H1 (cell line): Measurements from ENCODE around the gene MPP2. TPM values are rescaled to one million over a fixed set of nuclear protein-coding genes. Genes with fewer than 3 reads are reported as not detected.

Source experiments
- CTCF ChIA-PET: fragments of 300-600 bp; sonication (Branson Sonifier 250); formaldehyde crosslinking; loops from one replicate; lab custom pipeline; 2021; ENCODE audit not compliant: partially characterized antibody; lab: Charles Lee
- POLR2A ChIA-PET: fragments of 300-600 bp; sonication (Branson Sonifier 250); formaldehyde crosslinking; loops from one replicate; lab custom pipeline; 2021; ENCODE audit warnings: inconsistent platforms; ENCODE audit not compliant: partially characterized antibody; lab: Charles Lee
- DNase-seq, 2 experiments: peaks; one replicate each; pipeline versions ENCODE4 v3.0.0 to v3.0.0-alpha.2; 2010 to 2022; ENCODE audit warnings: low spot score in 2 of 2, low read depth in 1 of 2, mixed read lengths in 1 of 2
- FAIRE-seq: peaks from 2 replicates; lab custom pipeline; 2011; peaks lifted over from hg19 to GRCh38; lab: Jason Lieb, UNC
- H2AFZ ChIP-seq: 2 replicates; pipeline ENCODE4 v1.8.1; 2012; ENCODE audit warnings: low read length, inconsistent platforms
- H2AK5ac ChIP-seq: 2 replicates; pipeline ENCODE4 v1.6.1; 2013; ENCODE audit warnings: low read depth, low read length
- H2BK120ac ChIP-seq: replicated peaks from 2 replicates; pipeline ENCODE3; 2013; ENCODE audit warnings: low read depth, low read length, inconsistent platforms
- H2BK12ac ChIP-seq: 2 replicates; pipeline ENCODE4 v1.6.1; 2013; ENCODE audit warnings: low read depth, low read length
- H2BK15ac ChIP-seq: 2 replicates; pipeline ENCODE4 v1.6.1; 2013; ENCODE audit warnings: low read length
- H2BK20ac ChIP-seq: 2 replicates; pipeline ENCODE4 v1.6.1; 2013; ENCODE audit warnings: low read length
- H2BK5ac ChIP-seq: 2 replicates; pipeline ENCODE4 v1.6.1; 2013; ENCODE audit warnings: low read depth, low read length
- H3K14ac ChIP-seq: 2 replicates; pipeline ENCODE4 v1.6.1; 2013; ENCODE audit warnings: inconsistent platforms; ENCODE audit not compliant: insufficient read length
- H3K18ac ChIP-seq: 2 replicates; pipeline ENCODE4 v1.6.1; 2013; ENCODE audit warnings: low read length; ENCODE audit errors: extremely low read depth
- H3K23ac ChIP-seq: 2 replicates; pipeline ENCODE4 v1.6.1; 2013; ENCODE audit warnings: inconsistent platforms; ENCODE audit not compliant: insufficient read length
- H3K23me2 ChIP-seq: 2 replicates; pipeline ENCODE4 v1.6.1; 2013; ENCODE audit warnings: low read depth, low read length
- H3K27ac ChIP-seq: 2 replicates; pipeline ENCODE4 v1.6.1; 2011; ENCODE audit warnings: low read depth, low read length, inconsistent platforms
- H3K27me3 ChIP-seq, 4 experiments: replicated peaks in 1 of 4; 1 replicate in 1 of 4; 2 replicates in 3 of 4; pipeline versions ENCODE4 v1.6.1 to v1.8.1; 2011 to 2013; ENCODE audit warnings: low read length in 3 of 4, mild to moderate bottlenecking in 3 of 4, inconsistent platforms in 2 of 4, mixed read lengths in 2 of 4, moderate library complexity in 1 of 4; ENCODE audit not compliant: control insufficient read depth in 3 of 4, insufficient read depth in 3 of 4; ENCODE audit errors: extremely low read depth in 1 of 4
- H3K36me3 ChIP-seq, 4 experiments: 2 replicates each; pipeline versions ENCODE4 v1.6.1 to v1.8.1; 2011 to 2013; ENCODE audit warnings: mild to moderate bottlenecking in 4 of 4, low read length in 3 of 4, moderate library complexity in 2 of 4, control low read depth in 1 of 4, inconsistent platforms in 1 of 4; ENCODE audit not compliant: insufficient read depth in 4 of 4, control insufficient read depth in 2 of 4
- H3K4ac ChIP-seq: replicated peaks from 2 replicates; pipeline ENCODE3; 2013; ENCODE audit warnings: low read length, low read depth, mixed read lengths, inconsistent platforms; ENCODE audit not compliant: insufficient read length
- H3K4me1 ChIP-seq, 4 experiments: replicated peaks in 1 of 4; 1 replicate in 1 of 4; 2 replicates in 3 of 4; pipeline versions ENCODE4 v1.6.1 to v1.8.1; 2011 to 2013; ENCODE audit warnings: low read length in 3 of 4, inconsistent platforms in 2 of 4, mixed read lengths in 1 of 4; ENCODE audit not compliant: insufficient read depth in 4 of 4, control insufficient read depth in 3 of 4
- H3K4me2 ChIP-seq, 2 experiments: 2 replicates each; pipeline versions ENCODE4 v1.6.1 to v1.8.1; 2011 to 2013; ENCODE audit warnings: low read depth in 2 of 2, low read length in 2 of 2, control low read depth in 1 of 2, inconsistent platforms in 1 of 2, mild to moderate bottlenecking in 1 of 2; ENCODE audit not compliant: insufficient read depth in 1 of 2
- H3K4me3 ChIP-seq, 4 experiments: fragments of 200-600, 300-600 bp in 1 of 4; sonication (generic), shearing (Covaris generic), sonication (Bioruptor Twin) in 1 of 4; 2 replicates each; pipeline versions ENCODE4 v1.5.1 to v1.8.1; 2011 to 2016; ENCODE audit warnings: low read length in 4 of 4, low read depth in 3 of 4, control low read depth in 2 of 4, inconsistent platforms in 2 of 4, mild to moderate bottlenecking in 2 of 4, mixed read lengths in 1 of 4, moderate library complexity in 1 of 4; ENCODE audit not compliant: insufficient read depth in 2 of 4; ENCODE audit errors: extremely low read depth in 1 of 4
- H3K56ac ChIP-seq: replicated peaks from 2 replicates; pipeline ENCODE3; 2013; ENCODE audit warnings: low read depth, mild to moderate bottlenecking, mixed read lengths, low read length, inconsistent platforms; ENCODE audit not compliant: insufficient read length
- H3K79me1 ChIP-seq: 2 replicates; pipeline ENCODE4 v1.6.1; 2013; ENCODE audit warnings: low read depth, low read length, control low read depth
- H3K79me2 ChIP-seq, 2 experiments: 2 replicates each; pipeline versions ENCODE4 v1.6.1 to v1.8.1; 2012 to 2013; ENCODE audit warnings: low read length in 2 of 2, mild to moderate bottlenecking in 2 of 2, inconsistent platforms in 1 of 2; ENCODE audit not compliant: insufficient read depth in 2 of 2, control insufficient read depth in 1 of 2
- H3K9ac ChIP-seq, 4 experiments: replicated peaks in 1 of 4; 1 replicate in 1 of 4; 2 replicates in 3 of 4; pipeline versions ENCODE4 v1.6.1 to v1.8.1; 2011 to 2013; ENCODE audit warnings: low read depth in 3 of 4, low read length in 3 of 4, control low read depth in 2 of 4, mild to moderate bottlenecking in 2 of 4, moderate library complexity in 2 of 4, inconsistent platforms in 1 of 4; ENCODE audit errors: extremely low read depth in 1 of 4
- H3K9me3 ChIP-seq, 2 experiments: 2 replicates each; pipeline versions ENCODE4 v1.6.1 to v1.8.1; 2012 to 2013; ENCODE audit warnings: mild to moderate bottlenecking in 2 of 2, moderate library complexity in 2 of 2, control low read depth in 1 of 2, inconsistent platforms in 1 of 2, low read depth in 1 of 2, low read length in 1 of 2, mixed read lengths in 1 of 2; ENCODE audit not compliant: insufficient read depth in 2 of 2
- H4K20me1 ChIP-seq, 2 experiments: replicated peaks in 1 of 2; 2 replicates each; pipeline versions ENCODE3 to v1.8.1; 2011 to 2013; ENCODE audit warnings: inconsistent platforms in 2 of 2, low read length in 2 of 2, mild to moderate bottlenecking in 1 of 2; ENCODE audit not compliant: insufficient read depth in 2 of 2, control insufficient read depth in 1 of 2
- H4K5ac ChIP-seq: 2 replicates; pipeline ENCODE4 v1.6.1; 2013; ENCODE audit warnings: low read length, low read depth, mixed read lengths, inconsistent platforms; ENCODE audit not compliant: insufficient read length
- H4K8ac ChIP-seq: 2 replicates; pipeline ENCODE4 v1.8.0; 2013; ENCODE audit warnings: mild to moderate bottlenecking, moderate library complexity, low read length, inconsistent platforms; ENCODE audit not compliant: insufficient read depth; ENCODE audit errors: extremely low read depth
- H4K91ac ChIP-seq: replicated peaks from 2 replicates; pipeline ENCODE3; 2013; ENCODE audit warnings: low read length, mixed read lengths, inconsistent platforms; ENCODE audit not compliant: insufficient read length
- ATF2 ChIP-seq: IDR thresholded peaks from 2 replicates; pipeline ENCODE4 v1.6.1; 2012; ENCODE audit warnings: low read length, inconsistent platforms
- BACH1 ChIP-seq: IDR thresholded peaks from 2 replicates; pipeline ENCODE4 v1.6.1; 2012; ENCODE audit warnings: low read length, improper control_type of control experiment
- BCL11A ChIP-seq, 2 experiments: IDR thresholded peaks; one replicate each; pipeline ENCODE4 v1.6.1; 2011; ENCODE audit warnings: low read depth in 2 of 2, low read length in 2 of 2, mild to moderate bottlenecking in 2 of 2
- CHD1 ChIP-seq: IDR thresholded peaks from 2 replicates; pipeline ENCODE4 v1.6.1; 2012; ENCODE audit warnings: low read depth, low read length, improper control_type of control experiment
- CREB1 ChIP-seq: IDR thresholded peaks from 2 replicates; pipeline ENCODE4 v1.6.1; 2012; ENCODE audit warnings: inconsistent platforms
- EGR1 ChIP-seq: IDR thresholded peaks from 2 replicates; pipeline ENCODE4 v1.6.1; 2011; ENCODE audit warnings: low read depth, low read length, borderline replicate concordance
- KDM1A ChIP-seq: fragments of 200-600, 300-600 bp; sonication (generic); IDR thresholded peaks from 2 replicates; pipeline ENCODE4 v1.7.1; 2016; ENCODE audit warnings: mild to moderate bottlenecking, low read length, borderline replicate concordance
- NRF1 ChIP-seq: IDR thresholded peaks from 2 replicates; pipeline ENCODE4 v1.6.1; 2011; ENCODE audit warnings: mild to moderate bottlenecking, low read depth, low read length, improper control_type of control experiment
- POU5F1 ChIP-seq: IDR thresholded peaks from 2 replicates; pipeline ENCODE4 v1.6.1; 2011; ENCODE audit warnings: low read depth, mild to moderate bottlenecking, low read length, moderate library complexity
- SIN3A ChIP-seq, 2 experiments: IDR thresholded peaks in 1 of 2; conservative IDR thresholded peaks in 1 of 2; 2 replicates each; pipeline ENCODE4 v1.6.1; 2011 to 2012; ENCODE audit warnings: low read length in 2 of 2, improper control_type of control experiment in 1 of 2, low read depth in 1 of 2, mild to moderate bottlenecking in 1 of 2
- SUZ12 ChIP-seq: fragments of 200-600 bp; sonication (generic); IDR thresholded peaks from 2 replicates; pipeline ENCODE4 v1.6.1; 2012; ENCODE audit warnings: mild to moderate bottlenecking, inconsistent platforms, low read length, moderate library complexity, mixed read lengths
- WGBS, 2 experiments: shearing (Covaris generic) in 1 of 2; methylation state at CpG; one replicate each; pipeline versions ENCODE4 v1.1.6 to v1.1.7; 2013 to 2015; ENCODE audit warnings: low lambda C conversion rate in 2 of 2, mixed read lengths in 2 of 2, inconsistent platforms in 1 of 2, low coverage in 1 of 2, missing lambda C conversion rate in 1 of 2; ENCODE audit not compliant: insufficient replicate concordance in 2 of 2, insufficient coverage in 1 of 2, insufficient read length in 1 of 2; ENCODE audit errors: extremely low coverage in 1 of 2, missing lambda C conversion rate in 1 of 2; 5-methylcytosine and 5-hydroxymethylcytosine counted together
- polyA plus RNA-seq, 7 experiments: library from polyadenylated mRNA; depleted of rRNA in 3 of 7; stranded (reverse) in 5 of 7; unstranded in 2 of 7; fragments of >200 nt in 5 of 7; fragments of 200-250 nt in 2 of 7; gene quantifications; 1 replicate in 5 of 7; 2 replicates in 1 of 7; 4 replicates in 1 of 7; pipeline versions ENCODE4 v1.2.1 to v1.2.3, GENCODE V29; 2011 to 2013; ENCODE audit warnings: missing spikeins in 2 of 7, mixed read lengths in 2 of 7
- total RNA-seq: library from RNA; stranded (reverse); fragmentation: NEBNext Ultra II Directional; extraction: Animal tissue kit (Norgen Biotek cat#: 25700); gene quantifications from 2 replicates; pipeline ENCODE4 v1.2.1, GENCODE V29; 2021
- TF ChIP-seq, protein P1 (sequence below): IDR thresholded peaks from 2 replicates; pipeline ENCODE4 v1.6.1; 2012; ENCODE audit warnings: inconsistent platforms

Gene MPP2
- total and polyA plus RNA-seq, 2 of the 8 experiments (the other 6 are each of a cell fraction or from before 2014, with no cell fraction given), result 30.9 to 34.1 TPM

DNA sequence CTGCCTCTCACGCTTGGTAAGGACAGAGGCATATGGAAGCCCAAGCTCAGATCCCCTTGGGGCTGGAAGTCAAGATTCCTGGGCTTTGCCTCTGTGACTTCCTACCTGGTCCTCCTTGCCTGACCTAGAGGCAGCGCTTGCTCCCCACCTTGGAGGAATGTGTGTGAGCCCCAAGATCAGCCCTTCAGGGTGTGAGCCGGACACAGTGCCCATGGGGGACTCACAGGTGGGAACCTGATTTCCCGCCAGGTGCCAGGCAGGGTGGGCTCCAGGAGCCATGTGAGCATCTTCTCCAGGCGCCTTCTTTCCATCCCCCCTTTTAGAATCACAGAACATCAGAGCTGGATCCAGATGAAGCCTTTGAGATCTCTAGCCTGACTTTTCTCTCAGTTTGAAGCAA lies 50.2 kb downstream of the MPP2 start:
- H2AK5ac ChIP-seq, result no peak overlapping the region
- no peak overlapping the region for H2BK20ac ChIP-seq
- no peaks in the 10 kb centered on the region for H4K20me1 ChIP-seq
- H2BK5ac ChIP-seq, result no peak overlapping the region
- no peaks in the 10 kb centered on the region for H3K23me2 ChIP-seq
- H4K8ac ChIP-seq, result no peak overlapping the region
- H3K9me3 ChIP-seq, result no peaks in the 10 kb centered on the region
- H2BK15ac ChIP-seq, result no peak overlapping the region
- no peak overlapping the region for H2AFZ ChIP-seq
- ChIA-PET POLR2A (no interaction called here), CTCF (interaction anchor here (0.8 to 6.0 kb wide), 10 partner anchors 11 to 69 kb away, joined by 3 to 30 read pairs (median 5); partner anchors contain the start of gene CD300LG)
- no peak overlapping the region for H3K23ac ChIP-seq
- no peak overlapping the region for H2BK120ac ChIP-seq
- H4K5ac ChIP-seq, result no peak overlapping the region
- no peak overlapping the region for H3K9ac ChIP-seq
- no peak overlapping the region for H3K4me2 ChIP-seq
- DNase-seq (no peak), FAIRE-seq (no peak)
- H2BK12ac ChIP-seq, result no peak overlapping the region
- H3K27ac ChIP-seq, result no peak overlapping the region
- no peaks in the 10 kb centered on the region for H3K79me1 ChIP-seq
- no peak overlapping the region for H3K18ac ChIP-seq
- WGBS, 2 experiments, result 88% methylated on average over 5 of the region's 5 CpGs; no CpG with 5 or more reads in 1 of the 2 experiments
- H3K4ac ChIP-seq, result no peak overlapping the region
- no peak overlapping the region for H3K4me3 ChIP-seq
- no peak overlapping the region for H3K56ac ChIP-seq
- H3K27me3 ChIP-seq, result no peaks in the 10 kb centered on the region
- no peaks in the 10 kb centered on the region for H3K36me3 ChIP-seq
- peaks cover 0 to 4% (median under 1%) of the 10 kb centered on the region in 4 experiments; a peak in 3 of 7 replicates for H3K4me1 ChIP-seq
- H4K91ac ChIP-seq, result no peak overlapping the region
- no peak overlapping the region for H3K14ac ChIP-seq
- no peaks in the 10 kb centered on the region for H3K79me2 ChIP-seq
- TF ChIP-seq BCL11A (IDR thresholded peaks at IDR 0.05; ENCODE audit: low read depth in 2 of 2, low read length in 2 of 2) (no peak), SIN3A (conservative IDR thresholded peaks at IDR 0.05 in 1 of 2, IDR thresholded peaks at IDR 0.05 in 1 of 2; ENCODE audit: low read depth in 1 of 2, low read length in 2 of 2) (no peak), NRF1 (no peak), EGR1 (no peak), KDM1A (no peak), ATF2 (no peak), BACH1 (no peak), CHD1 (no peak), SUZ12 (no peak), POU5F1 (no peak), CREB1 (no peak)
- TF ChIP-seq, protein P1, sequence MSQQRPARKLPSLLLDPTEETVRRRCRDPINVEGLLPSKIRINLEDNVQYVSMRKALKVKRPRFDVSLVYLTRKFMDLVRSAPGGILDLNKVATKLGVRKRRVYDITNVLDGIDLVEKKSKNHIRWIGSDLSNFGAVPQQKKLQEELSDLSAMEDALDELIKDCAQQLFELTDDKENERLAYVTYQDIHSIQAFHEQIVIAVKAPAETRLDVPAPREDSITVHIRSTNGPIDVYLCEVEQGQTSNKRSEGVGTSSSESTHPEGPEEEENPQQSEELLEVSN, result no peak
